Left kidney (tissue), 2 donors: Measurements from ENCODE around the gene HOXD13. TPM values are rescaled to one million over a fixed set of nuclear protein-coding genes. Genes with fewer than 3 reads are reported as not detected.
A peak's percentile ranks its signal among the peaks of the same experiment; 100 is the strongest.

Experiments
- DNase-seq: peaks from one replicate; pipeline ENCODE4 v3.0.0-alpha.2; 2013
- polyA plus RNA-seq: library from polyadenylated mRNA; unstranded; fragments of 120-200 nt; gene quantifications from one replicate; pipeline ENCODE4 v1.2.1, GENCODE V29; 2013; ENCODE audit not compliant: insufficient read length

The HOXD13 gene
- polyA plus RNA-seq, 1 donor = 0.20 TPM

DNA sequence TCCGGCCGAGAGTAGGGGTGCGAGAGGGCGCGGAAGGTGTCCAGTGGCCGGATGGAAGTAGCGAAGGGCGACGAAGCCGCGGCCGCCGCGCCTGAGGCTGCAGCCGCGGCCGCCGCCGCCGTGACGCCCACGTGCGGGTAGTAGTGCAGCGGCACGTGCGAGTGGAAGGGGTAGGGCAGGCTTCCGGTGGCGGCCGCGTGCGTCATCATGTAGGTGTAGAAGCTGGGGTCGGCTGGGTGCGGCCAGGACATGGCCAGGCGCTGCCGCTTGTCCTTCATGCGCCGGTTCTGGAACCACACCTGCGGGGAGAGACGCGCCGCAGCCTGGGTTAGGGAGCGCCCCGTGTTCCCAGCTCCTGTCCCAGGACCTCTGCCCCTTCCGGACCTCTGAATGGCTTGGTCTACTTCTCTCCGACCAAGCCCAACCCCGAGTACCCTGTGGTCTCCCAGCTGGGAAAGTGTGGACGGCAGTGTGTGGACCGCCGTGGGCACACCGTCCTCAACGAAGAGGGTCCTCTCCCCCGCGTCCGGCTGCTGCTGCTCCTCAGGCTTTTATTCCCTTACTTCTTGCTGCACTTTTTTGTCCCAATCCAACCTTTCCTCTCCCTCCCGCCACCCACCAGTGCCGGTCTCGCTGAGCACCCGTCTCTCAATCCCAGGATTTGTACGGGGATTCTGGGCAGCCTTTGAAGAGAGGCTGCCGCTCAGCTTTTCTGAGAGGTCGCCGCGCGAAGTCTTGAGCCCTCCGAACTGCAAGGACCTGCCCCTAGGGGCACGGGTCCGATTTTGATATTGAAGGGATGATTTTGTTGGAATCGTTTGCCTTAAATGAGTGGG is 11.8 kb upstream of the HOXD13 start:
- peak; percentile 30 for DNase-seq

DNA sequence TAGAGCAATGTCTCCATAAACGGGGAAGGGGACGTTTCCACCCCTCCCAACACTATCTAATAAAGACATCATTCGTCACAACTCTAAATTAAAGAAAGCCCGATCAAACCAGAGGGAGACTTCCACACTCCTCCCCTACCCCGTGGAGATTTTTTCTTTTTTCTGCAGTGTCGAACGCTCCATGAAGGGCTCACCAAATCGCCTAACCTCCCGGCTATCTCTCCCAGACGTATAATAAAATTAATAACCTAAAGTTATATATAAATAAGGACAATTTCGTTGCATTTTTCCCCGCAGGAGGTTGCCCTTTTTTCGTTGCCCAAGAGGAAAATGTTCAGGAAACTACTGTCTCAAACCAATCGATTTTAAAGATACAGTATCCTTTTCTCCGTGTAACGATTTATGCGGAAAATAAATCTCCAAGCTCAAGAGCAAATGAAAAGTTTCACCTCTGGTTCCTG is 11.1 kb upstream of the HOXD13 start:
- DNase-seq = peak; percentile 46

DNA sequence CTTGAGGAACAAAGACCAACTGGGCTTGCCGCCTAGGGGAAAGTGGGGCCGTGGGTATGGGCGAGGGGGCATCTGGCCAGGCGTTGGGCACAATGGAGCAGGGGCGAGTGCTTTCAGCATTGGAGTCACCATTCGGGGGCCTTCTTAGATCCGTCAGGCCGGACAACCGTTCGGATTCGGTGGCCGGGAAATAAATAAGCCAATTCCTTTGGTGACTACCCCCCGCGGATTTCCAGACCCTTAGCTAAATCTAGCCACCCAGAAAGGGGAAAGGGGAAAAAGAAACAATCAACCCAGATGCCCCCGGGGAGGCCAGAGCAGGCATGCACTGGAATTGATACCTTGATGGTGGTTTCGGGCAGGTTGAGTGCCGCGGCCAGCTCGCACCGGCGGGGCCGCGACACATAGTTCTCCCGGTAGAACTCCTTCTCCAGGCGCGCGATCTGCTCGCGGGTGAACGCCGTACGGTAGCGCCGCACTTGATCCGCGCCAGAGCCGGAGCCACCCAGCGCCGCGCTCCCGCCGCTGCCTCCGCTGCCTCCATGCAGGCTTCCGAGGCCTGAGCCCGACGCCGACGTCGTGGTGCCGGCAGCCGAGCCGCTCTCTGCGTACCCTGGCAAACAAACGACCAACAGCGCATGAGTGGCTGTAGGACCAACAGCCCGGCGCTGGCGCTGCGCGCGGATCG is 10.5 kb upstream of the HOXD13 start:
- peak; percentile 28 for DNase-seq

GRCh38 chr2:176082525-176082823 is 10.0 kb upstream of the HOXD13 start:
- DNase-seq = no peak

DNA sequence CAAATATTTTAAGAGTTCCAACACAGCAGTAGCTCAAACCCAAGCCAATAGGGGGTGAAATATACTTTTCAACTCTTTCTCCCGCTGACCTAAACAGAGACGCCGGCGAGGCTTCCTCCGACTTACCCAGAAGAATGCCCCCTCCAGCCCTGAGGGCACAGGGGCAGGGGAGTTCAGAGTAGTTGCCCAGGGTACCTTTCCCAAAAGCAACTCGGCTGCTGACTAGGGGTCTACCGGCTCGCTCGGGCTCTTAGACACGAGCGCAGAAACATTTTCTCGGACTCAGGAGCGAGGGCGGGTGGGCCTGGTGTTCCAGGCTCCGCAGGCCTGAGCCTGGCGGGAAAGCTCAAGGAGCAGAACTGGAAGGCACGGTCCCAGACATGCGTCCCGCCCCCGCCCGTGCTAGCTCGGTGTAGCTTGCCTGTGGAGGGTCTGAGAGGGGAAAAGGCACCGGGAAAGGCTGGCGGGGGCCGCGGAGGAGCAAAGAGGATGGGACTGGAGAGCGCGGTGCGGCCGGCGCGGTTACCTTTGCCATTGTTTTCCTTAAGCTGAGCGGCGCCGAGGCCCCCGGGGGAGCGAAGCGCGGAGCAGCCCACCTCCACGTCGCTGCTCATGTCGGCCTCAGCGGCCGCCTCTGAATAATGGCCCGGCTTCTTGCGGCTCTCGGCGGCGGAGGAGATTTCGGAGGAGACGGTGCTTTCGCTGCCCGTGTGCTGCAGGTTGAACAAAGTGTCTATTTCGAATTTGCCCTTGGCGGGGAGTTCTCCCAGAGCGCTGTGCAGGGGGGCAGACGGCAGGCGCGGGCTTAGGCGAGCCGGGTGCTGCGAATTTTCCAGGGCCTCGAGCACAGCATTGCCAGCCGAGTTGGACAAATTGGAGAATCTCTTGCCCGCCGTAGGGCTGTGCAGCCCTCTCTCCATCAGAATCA is 9.4 kb upstream of the HOXD13 start:
- DNase-seq = peak; percentile 25

- DNase-seq = no peak
Measured at GRCh38 chr2:176083796-176084261, 8.7 kb upstream of the HOXD13 start, which contains the start of gene EVX2. Gene EVX2 (minus strand): TSS chr2:176083962. CDS start chr2:176083776, 186 bp downstream.

DNA sequence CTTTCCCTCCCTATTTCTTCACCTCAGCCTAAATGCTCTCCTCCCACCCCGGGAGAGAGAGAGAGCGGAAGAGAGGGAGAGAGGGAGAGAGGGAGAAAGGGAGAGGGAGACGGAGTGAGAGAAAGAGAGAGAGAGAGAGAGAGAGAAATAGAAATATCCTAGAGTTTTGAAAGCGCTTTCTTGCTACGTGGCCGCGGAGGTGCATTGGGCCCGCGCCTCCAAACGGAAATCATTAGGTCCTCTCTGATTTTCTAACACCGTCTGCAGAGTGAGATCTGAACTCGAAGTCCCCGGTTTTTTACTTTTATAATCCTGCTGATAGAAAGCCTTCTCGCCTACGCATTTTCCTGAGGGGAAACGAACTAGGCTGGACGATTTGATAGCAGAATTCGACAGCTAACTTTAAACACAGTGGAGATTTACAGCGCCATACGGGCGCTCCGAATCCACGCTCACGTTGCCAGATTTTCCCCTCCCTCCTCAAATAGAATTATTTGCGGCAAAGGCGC is 7.9 kb upstream of the HOXD13 start:
- no peak for DNase-seq

GRCh38 chr2:176085120-176085788 is 7.3 kb upstream of the HOXD13 start:
- DNase-seq = no peak

DNA sequence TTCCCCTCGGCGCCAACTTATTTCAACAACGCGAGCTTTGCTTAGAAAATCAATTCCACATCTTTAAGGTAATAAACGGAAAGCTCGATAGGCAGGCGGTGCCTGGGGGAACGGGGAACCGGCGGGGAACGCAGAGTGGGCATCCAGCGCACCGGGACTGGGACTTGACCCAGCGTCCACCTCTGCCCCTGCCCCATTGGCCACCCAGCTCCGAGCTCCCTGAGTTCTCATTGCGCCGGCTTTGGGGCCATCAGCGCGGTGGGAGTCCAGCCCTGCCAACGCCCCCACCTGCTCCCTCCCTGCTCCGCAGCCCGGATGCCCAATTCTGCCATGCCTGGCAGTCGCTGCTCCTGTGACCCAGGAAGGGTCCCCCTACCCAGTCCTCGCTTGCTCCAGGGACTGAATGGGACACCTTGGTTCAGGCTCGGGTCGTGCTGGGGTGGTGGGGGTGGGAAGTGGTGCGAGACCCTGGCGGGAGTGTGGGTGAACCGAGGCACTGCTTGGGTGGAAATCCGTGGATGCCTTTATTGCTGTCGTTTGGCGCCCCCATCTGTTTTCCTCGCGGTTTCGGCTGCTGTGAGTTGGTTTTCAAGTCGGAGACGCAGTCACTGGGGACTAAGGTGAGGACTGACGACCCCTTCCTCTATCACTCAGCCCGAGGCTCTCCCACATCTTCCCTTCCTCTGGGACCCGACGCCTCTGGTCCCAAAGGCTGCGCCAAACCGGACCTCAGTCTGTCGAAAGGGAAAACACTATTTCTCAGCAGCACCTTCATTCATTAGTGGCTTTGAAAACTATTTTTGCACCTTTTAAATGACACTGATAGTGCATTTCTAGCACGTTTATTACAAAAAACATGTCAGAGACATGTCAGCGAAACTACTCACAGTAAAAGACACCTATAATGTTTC is 6.4 kb upstream of the HOXD13 start:
- DNase-seq = no peak

DNA sequence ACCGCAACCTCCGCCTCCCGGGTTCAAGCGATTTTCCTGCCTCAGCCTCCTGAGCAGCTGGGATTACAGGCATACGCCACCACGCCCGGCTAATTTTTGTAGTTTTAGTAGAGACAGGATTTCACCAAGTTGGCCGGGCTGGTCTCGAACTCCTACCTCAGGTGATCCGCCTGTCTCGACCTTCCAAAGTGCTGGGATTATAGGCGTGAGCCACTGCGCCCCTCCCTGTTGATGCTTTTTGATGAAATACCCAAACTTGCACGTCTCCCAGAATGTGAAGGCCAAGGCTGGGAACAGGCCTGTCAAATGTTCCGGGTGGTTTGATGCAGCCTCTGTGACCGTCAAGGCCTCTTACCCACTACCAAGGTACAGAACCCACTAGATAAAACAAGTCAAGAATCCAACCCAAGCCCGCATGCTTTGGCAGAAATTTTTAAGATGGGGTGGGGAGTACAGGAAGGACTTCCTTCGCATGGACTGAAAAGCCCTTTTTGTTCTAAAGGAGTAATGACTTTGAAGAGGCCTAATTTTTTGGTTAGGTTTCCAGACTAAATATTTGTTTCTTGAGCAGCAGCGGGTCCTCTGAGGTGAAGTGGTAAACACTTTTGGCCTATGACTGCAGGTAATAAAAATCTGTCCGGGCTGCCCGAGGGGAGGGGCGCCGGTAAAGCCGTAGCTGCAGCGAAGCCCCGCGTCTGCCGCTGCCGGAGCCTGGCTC is 5.0 kb upstream of the HOXD13 start:
- no peak for DNase-seq

DNA sequence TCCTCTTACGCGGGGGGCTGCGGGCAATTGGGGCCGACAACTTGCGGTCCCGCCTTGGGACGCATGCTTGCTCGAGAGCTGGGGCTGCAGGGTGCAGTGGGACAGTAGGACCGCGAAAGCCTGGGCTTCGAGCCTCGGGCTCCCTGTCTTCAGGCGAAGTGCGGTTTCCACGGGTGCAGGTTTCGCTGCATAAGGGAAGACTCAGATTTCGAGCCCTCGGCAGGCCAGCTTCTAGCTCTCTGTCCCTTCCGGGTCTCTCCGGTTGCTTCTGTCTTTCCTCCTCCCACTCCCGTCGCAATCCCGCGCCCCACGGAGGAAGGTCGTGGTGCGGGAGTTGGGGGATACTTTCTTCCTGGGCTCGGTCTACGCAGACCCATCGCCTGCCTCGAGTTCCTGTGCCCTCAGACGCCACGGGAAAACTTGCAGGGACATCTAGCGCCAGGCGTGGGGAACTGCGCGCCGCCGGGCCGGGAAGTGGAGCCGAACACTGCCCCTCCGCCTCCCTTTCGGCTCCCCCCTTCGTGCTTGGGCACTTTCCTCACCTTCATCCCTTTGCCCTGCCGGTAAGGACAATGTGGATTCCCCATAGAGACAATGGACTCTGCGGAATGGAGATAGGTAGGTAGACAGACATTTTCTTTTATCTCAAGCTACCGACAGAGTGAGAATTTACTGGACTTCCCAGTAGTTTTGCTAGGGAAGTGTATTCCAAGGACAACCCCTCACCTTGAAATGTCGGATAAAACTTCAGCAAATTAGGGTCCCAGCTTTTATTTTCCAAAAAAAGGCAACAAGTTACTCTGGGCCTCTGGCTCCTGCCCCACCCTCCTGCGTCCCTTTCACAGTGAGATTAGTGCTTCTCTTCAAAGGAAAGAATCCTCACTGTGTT is 4.2 kb upstream of the HOXD13 start:
- no peak for DNase-seq

DNA sequence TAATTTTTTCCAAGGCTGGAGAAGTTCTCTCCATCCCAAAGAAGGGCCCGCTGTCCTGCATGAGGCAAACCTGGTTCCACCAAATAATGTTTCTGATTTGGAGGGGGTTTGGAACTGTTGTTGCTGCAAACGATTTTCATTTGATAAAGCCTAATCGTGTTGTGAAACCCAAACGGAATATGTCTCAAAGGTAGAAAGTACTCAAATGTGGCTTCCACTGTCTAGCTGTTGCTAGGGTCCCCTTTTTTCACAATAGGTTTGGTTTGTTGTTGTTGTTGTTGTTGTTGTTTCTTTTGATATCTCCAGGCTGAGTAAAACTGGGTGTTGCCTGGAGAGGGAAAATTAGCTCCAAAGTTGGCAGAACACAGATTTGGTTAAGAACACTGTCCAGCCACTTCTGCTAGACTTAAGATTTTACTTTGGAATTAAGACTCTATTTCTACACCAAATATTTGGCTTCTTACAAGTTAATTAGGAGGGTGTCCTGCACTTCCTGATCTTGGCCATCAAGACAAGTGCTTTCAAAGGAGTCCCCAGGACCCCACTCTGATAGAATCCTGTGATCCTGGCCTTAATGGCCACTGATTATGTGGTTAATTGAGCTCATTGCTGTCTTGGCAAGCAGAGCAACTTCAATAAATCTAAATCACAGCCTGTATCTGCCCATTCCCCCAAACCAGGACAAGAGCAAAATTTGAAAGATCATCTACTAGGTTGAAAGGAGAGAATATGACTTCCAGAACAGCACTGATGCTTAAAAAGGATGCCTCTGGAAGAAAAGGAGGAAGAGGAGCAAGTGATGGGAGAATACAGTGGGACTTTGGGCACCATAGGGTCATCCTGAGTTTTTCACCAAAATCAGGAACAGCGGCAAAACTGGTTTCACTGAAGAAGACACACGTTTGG is 3.3 kb upstream of the HOXD13 start:
- no peak for DNase-seq

GRCh38 chr2:176089843-176090395 is 2.6 kb upstream of the HOXD13 start:
- no peak for DNase-seq

GRCh38 chr2:176090862-176091261 is 1.7 kb upstream of the HOXD13 start:
- DNase-seq = no peak

- no peak for DNase-seq
Measured at GRCh38 chr2:176091329-176092258, 927 bp upstream of the HOXD13 start.
